ENCODE data around the gene OSBP2. TPM values are rescaled to one million over a fixed set of nuclear protein-coding genes. Genes with fewer than 3 reads are reported as not detected.

The OSBP2 gene
- polyA plus RNA-seq, 1 experiment = 0.77 TPM

DNA sequence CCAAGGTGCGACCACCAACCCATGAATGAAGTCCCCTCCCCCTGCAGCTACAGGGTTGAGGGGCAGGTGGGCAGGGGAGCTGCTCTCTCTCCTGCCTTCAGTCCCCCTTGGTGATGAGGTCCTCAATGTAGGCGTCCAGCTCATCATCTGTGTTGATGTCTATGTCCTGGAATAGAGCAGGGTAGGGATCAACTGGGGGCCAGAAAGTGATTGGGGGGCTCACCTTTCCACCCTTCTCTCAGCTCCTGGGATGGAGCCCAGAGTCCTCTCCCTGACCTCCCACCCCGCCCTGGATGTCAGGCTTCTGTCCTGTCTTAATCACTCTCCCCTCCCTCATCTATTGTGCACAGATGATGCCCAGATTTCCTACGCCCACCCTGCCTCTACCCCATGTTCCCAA, 232.0 kb downstream of the OSBP2 start:
- CTCF ChIA-PET = interaction anchor here (1.0 to 1.2 kb wide), 2 partner anchors 170 to 292 kb away, joined by 3 read pairs; no protein-coding TSS in a partner anchor
- no peak for DNase-seq (ENCODE audit: low read depth)
- no peak overlapping the region for H3K4me3 ChIP-seq (ENCODE audit: low read depth, low read length)
- peaks cover 29% of the 10 kb centered on the region for H3K36me3 ChIP-seq (ENCODE audit: control insufficient read depth, insufficient read depth, low read length)
- H3K27me3 ChIP-seq (ENCODE audit: control insufficient read depth, insufficient read depth, low read length) = no peaks in the 10 kb centered on the region
- POLR2A ChIA-PET = no interaction called here
- TF ChIP-seq, protein P1, sequence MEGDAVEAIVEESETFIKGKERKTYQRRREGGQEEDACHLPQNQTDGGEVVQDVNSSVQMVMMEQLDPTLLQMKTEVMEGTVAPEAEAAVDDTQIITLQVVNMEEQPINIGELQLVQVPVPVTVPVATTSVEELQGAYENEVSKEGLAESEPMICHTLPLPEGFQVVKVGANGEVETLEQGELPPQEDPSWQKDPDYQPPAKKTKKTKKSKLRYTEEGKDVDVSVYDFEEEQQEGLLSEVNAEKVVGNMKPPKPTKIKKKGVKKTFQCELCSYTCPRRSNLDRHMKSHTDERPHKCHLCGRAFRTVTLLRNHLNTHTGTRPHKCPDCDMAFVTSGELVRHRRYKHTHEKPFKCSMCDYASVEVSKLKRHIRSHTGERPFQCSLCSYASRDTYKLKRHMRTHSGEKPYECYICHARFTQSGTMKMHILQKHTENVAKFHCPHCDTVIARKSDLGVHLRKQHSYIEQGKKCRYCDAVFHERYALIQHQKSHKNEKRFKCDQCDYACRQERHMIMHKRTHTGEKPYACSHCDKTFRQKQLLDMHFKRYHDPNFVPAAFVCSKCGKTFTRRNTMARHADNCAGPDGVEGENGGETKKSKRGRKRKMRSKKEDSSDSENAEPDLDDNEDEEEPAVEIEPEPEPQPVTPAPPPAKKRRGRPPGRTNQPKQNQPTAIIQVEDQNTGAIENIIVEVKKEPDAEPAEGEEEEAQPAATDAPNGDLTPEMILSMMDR (IDR thresholded peaks at IDR 0.05; ENCODE audit: insufficient read depth, low read depth, low read length) = no peak

DNA sequence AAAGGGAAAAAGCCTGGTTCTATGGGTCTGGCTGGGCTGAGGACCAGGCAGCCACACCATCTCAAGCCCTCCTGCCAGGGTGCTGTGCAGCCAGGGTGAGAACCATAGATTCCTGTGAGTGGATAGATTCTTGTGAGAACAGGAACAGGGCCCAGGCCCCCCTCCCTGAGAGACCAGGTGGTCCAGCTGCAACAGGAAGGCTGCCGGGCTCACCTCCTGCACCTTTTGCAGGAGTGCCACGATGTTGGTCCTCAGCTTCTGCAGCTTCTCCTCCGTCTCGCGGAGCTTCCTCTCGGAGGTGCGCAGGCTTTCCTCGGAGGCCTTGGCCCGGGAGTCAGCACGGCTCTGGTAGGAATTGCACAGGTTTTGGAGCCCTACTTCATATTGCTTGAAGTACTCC, 233.1 kb downstream of the OSBP2 start:
- ChIA-PET CTCF (no interaction called here), POLR2A (no interaction called here)
- TF ChIP-seq, protein P1 (IDR thresholded peaks at IDR 0.05; ENCODE audit: insufficient read depth, low read depth, low read length) = no peak
- Histone ChIP-seq H3K36me3 (ENCODE audit: control insufficient read depth, insufficient read depth, low read length) (peaks cover 38% of the 10 kb centered on the region), H3K4me3 (ENCODE audit: low read depth, low read length) (no peak overlapping the region), H3K27me3 (ENCODE audit: control insufficient read depth, insufficient read depth, low read length) (no peaks in the 10 kb centered on the region)
- DNase-seq (ENCODE audit: low read depth) = no peak

DNA sequence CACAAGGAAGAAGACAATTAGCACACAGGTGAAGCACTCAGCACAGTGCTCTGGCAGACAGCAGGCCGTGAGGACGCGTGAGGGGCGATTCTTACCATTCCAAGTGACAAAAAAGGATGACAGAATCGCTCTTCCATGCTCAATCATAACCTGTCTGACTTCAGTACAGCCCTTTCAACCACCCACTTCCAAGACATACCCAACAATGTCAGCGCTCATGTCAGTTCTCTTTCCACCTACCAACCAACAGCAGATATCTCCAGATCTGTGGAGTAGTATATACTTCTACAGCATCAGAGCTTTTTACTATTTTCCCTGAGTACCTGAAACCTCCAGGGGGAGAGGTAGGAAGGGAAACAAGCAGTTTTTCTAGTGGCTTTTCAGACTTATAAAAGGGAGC, 233.7 kb downstream of the OSBP2 start:
- DNase-seq (ENCODE audit: low read depth) = no peak
- ChIA-PET CTCF (no interaction called here), POLR2A (no interaction called here)
- Histone ChIP-seq H3K36me3 (ENCODE audit: control insufficient read depth, insufficient read depth, low read length) (peaks cover 43% of the 10 kb centered on the region), H3K27me3 (ENCODE audit: control insufficient read depth, insufficient read depth, low read length) (no peaks in the 10 kb centered on the region), H3K4me3 (ENCODE audit: low read depth, low read length) (no peak overlapping the region)
- TF ChIP-seq, protein P1 (IDR thresholded peaks at IDR 0.05; ENCODE audit: insufficient read depth, low read depth, low read length) = no peak

DNA sequence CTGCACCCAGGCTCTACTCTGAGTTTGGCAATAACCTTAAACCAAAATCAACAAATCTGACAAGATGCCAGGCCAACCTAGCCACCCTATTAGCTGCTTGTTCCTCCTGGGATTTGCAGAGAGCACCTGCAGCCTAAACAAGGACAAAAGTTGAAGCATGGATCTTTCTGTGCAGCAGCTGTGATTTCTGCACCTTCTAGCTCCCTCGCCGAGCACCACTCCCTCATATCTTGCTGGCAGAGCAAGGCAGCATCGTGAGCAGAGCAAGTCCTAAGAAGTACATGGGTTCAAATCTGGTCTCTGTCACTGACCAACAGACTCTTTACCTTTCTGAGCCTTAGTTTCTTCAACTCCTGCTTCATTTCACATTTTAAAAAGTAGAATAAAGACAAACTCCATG, 235.6 kb downstream of the OSBP2 start:
- DNase-seq (ENCODE audit: low read depth) = no peak
- CTCF ChIA-PET = interaction anchor here (2.1 kb wide), 1 partner anchor 9 kb away, joined by 9 read pairs; no protein-coding TSS in a partner anchor
- Histone ChIP-seq H3K4me3 (ENCODE audit: low read depth, low read length) (no peak overlapping the region), H3K36me3 (ENCODE audit: control insufficient read depth, insufficient read depth, low read length) (peaks cover 59% of the 10 kb centered on the region), H3K27me3 (ENCODE audit: control insufficient read depth, insufficient read depth, low read length) (no peaks in the 10 kb centered on the region)
- POLR2A ChIA-PET = interaction anchor here (0.6 kb wide), 1 partner anchor 16 kb away, joined by 3 read pairs; no protein-coding TSS in a partner anchor
- TF ChIP-seq, protein P1 (IDR thresholded peaks at IDR 0.05; ENCODE audit: insufficient read depth, low read depth, low read length) = no peak

DNA sequence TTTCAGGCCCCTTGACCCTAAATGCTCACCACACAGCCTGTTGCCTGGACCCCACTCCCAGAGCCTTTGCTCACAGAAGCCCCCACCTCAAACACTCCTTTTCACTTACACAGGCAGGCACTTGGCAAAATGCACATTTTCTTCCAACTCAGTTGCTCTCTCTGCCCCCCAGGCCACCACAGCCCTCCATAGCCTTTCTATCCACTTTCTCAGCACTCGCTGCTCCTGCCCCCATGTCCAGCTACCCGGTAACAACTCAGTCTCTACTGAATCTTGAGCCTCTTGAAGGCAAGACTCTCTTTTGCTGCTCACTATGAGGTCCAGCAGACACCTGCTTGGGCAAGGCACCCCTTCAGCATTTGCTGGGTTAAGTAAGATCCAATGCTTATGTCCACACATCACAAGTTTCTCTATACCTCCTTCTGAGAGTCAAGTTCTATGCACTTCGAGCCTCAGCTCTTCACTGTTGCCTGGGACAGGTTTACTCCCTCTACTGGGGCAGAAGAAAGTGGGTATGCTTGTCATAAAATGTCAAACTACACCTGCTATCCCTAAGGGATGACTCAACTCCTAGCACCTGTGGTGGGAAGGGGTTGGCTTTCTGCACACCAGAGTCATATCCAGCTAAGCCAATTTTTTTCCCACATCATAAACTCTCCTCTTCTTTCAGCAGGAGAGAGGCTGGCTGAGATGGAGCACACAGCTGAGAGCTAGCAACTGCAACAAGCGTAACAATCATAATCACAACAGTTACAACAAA, 237.0 kb downstream of the OSBP2 start:
- no peak for DNase-seq (ENCODE audit: low read depth)
- POLR2A ChIA-PET = no interaction called here
- CTCF ChIA-PET = interaction anchor here (1.1 to 1.5 kb wide), 3 partner anchors 11 to 217 kb away, joined by 3 read pairs; no protein-coding TSS in a partner anchor
- H3K27me3 ChIP-seq (ENCODE audit: control insufficient read depth, insufficient read depth, low read length) = no peaks in the 10 kb centered on the region
- H3K4me3 ChIP-seq (ENCODE audit: low read depth, low read length) = no peak overlapping the region
- H3K36me3 ChIP-seq (ENCODE audit: control insufficient read depth, insufficient read depth, low read length) = peaks cover 60% of the 10 kb centered on the region
- TF ChIP-seq, protein P1 (IDR thresholded peaks at IDR 0.05; ENCODE audit: insufficient read depth, low read depth, low read length) = no peak
